A673 (cell line): ENCODE measurements around the gene SLF2.

Source experiments
- EZH2 ChIP-seq: fragments of 200-600 bp; sonication (generic); IDR thresholded peaks from 2 replicates; pipeline ENCODE4 v1.6.1; 2017; ENCODE audit warnings: borderline replicate concordance, low read depth, mild to moderate bottlenecking, mixed read lengths, antibody characterized with exemption, low read length; ENCODE audit not compliant: poor library complexity, severe bottlenecking
- TF ChIP-seq, protein P1 (sequence below): fragments of 300-800, 200-600 bp; sonication (generic); conservative IDR thresholded peaks from 2 replicates; pipeline ENCODE4 v1.5.1; 2017; ENCODE audit warnings: low read depth, mild to moderate bottlenecking, antibody characterized with exemption, low read length, moderate library complexity, mixed read lengths

DNA sequence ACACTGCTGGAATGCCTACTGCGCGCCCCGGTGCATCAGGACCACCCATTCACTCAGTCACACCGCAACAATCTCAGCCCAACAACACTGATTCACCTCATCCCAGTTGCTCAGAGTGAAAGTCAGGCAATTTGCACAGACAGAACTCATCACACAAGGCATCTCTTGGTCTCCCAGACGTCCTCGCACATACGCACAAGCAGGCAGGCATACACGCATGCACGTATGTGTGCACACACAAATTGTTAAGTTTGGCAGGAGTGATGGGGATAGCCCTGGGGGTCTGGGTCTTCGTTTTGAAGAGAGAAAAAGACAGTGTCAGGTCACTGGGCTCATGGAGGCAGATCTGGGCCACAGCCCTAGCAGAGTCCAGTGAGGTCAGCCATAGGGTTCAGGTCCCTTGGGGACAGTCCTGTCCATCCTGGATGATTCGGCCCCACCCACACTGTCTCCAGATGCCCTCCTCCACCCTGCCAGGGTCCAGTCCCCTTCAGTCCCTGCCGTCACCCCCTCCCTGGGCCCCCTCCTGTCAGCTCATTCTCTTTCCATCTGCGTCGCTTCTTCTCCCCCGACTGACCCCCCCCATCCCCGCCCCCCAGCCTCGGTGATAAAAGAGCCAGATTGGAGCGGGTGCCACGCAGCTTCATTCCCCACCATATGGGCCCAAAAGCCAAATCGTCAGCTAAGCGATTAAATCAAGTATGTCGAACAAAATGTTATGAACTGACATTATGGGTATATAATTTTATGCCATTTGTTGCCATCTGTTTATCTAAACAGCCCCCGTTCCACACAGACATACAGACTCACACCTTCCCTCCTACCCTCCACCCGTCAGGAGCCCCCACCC lies 48.5 kb upstream of the SLF2 start:
- TF ChIP-seq, protein P1, sequence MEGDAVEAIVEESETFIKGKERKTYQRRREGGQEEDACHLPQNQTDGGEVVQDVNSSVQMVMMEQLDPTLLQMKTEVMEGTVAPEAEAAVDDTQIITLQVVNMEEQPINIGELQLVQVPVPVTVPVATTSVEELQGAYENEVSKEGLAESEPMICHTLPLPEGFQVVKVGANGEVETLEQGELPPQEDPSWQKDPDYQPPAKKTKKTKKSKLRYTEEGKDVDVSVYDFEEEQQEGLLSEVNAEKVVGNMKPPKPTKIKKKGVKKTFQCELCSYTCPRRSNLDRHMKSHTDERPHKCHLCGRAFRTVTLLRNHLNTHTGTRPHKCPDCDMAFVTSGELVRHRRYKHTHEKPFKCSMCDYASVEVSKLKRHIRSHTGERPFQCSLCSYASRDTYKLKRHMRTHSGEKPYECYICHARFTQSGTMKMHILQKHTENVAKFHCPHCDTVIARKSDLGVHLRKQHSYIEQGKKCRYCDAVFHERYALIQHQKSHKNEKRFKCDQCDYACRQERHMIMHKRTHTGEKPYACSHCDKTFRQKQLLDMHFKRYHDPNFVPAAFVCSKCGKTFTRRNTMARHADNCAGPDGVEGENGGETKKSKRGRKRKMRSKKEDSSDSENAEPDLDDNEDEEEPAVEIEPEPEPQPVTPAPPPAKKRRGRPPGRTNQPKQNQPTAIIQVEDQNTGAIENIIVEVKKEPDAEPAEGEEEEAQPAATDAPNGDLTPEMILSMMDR, result no peak
- TF ChIP-seq EZH2, result no peak
